Common myeloid progenitor, CD34-positive (primary cell): Measurements from ENCODE around the gene TENT5A.
A peak's percentile ranks its signal among the peaks of the same experiment; 100 is the strongest.
"Not testable (repeated sequence)": the region's sequence is repeated elsewhere in the genome, so short reads cannot be mapped to it uniquely, and the experiment has no call there.

Experiments used
- CTCF ChIA-PET: fragments of 350-600 bp; sonication (Branson Sonifier 250); formaldehyde crosslinking; loops from one replicate; lab custom pipeline; 2021; ENCODE audit warnings: antibody characterized with exemption; lab: Charles Lee
- POLR2A ChIA-PET: fragments of 350-600 bp; sonication (Branson Sonifier 250); formaldehyde crosslinking; loops from one replicate; lab custom pipeline; 2021; ENCODE audit warnings: antibody characterized with exemption; lab: Charles Lee
- DNase-seq, 3 donors: peaks; one replicate each; pipeline versions ENCODE4 v3.0.0 to v3.0.0-alpha.2; 2013
- H3K27ac ChIP-seq, 2 experiments: 1 replicate in 1 of 2; 2 replicates in 1 of 2; pipeline ENCODE4 v1.7.0; 2013; ENCODE audit warnings: inconsistent platforms in 2 of 2, low read length in 2 of 2, mild to moderate bottlenecking in 2 of 2, low read depth in 1 of 2, moderate library complexity in 1 of 2; ENCODE audit not compliant: severe bottlenecking in 2 of 2, insufficient read depth in 1 of 2, poor library complexity in 1 of 2
- H3K27me3 ChIP-seq, 5 experiments: replicated peaks in 2 of 5; 1 replicate in 3 of 5; 2 replicates in 2 of 5; pipeline versions ENCODE4 v1.6.1 to v1.7.0; 2013; ENCODE audit warnings: low read length in 4 of 5, mild to moderate bottlenecking in 2 of 5, moderate library complexity in 2 of 5, inconsistent platforms in 1 of 5; ENCODE audit not compliant: insufficient read depth in 5 of 5, control insufficient read depth in 4 of 5
- H3K36me3 ChIP-seq, 4 experiments: 1 replicate in 2 of 4; 2 replicates in 2 of 4; pipeline versions ENCODE4 v1.6.1 to v1.7.0; 2013; ENCODE audit warnings: low read length in 3 of 4, control low read depth in 1 of 4, mild to moderate bottlenecking in 1 of 4; ENCODE audit not compliant: control insufficient read depth in 4 of 4, insufficient read depth in 4 of 4
- H3K4me1 ChIP-seq, 4 experiments: 1 replicate in 3 of 4; 2 replicates in 1 of 4; pipeline versions ENCODE4 v1.6.1 to v1.7.1; 2013; ENCODE audit warnings: low read length in 3 of 4, mild to moderate bottlenecking in 3 of 4, control low read depth in 1 of 4, inconsistent platforms in 1 of 4, moderate library complexity in 1 of 4; ENCODE audit not compliant: control insufficient read depth in 4 of 4, insufficient read depth in 4 of 4; ENCODE audit errors: control extremely low read depth in 1 of 4
- H3K4me3 ChIP-seq, 7 experiments: 1 replicate in 4 of 7; 2 replicates in 3 of 7; pipeline versions ENCODE4 v1.5.1 to v1.7.0; 2013; ENCODE audit warnings: mild to moderate bottlenecking in 7 of 7, low read length in 6 of 7, moderate library complexity in 6 of 7, inconsistent platforms in 2 of 7, low read depth in 2 of 7, control low read depth in 1 of 7; ENCODE audit not compliant: insufficient read depth in 4 of 7, control insufficient read depth in 1 of 7; ENCODE audit errors: extremely low read depth in 1 of 7
- H3K9me3 ChIP-seq, 5 experiments: 1 replicate in 4 of 5; 2 replicates in 1 of 5; pipeline versions ENCODE4 v1.6.1 to v1.7.1; 2013; ENCODE audit warnings: low read length in 4 of 5, mild to moderate bottlenecking in 2 of 5, inconsistent platforms in 1 of 5, low read depth in 1 of 5, moderate library complexity in 1 of 5; ENCODE audit not compliant: control insufficient read depth in 4 of 5, insufficient read depth in 2 of 5; ENCODE audit errors: control extremely low read depth in 1 of 5
- WGBS: methylation state at CpG from one replicate; pipeline ENCODE4 v1.1.5; 2013; ENCODE audit not compliant: insufficient coverage; 5-methylcytosine and 5-hydroxymethylcytosine counted together

TENT5A gene

DNA sequence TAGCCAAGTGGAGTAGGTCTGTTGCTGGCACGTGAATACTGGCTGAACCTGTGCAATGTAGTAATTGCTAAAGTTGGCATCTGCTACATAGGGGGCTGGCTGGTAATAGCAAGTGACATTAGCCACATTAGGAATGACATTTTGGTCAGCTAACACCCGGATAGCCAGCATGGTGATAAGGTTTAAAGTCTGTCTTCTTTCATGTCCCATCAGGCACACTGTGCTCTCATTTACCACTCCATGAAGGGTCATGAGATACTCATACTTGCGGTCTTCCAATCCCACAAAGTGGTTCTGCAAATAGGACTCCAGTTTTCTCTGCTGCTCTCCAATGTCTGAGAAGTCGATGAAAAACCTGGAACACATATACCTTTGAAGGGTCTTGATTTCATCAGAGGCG is 2.8 kb downstream of the TENT5A start:
- WGBS, result 26% methylated on average over 5 of the region's 5 CpGs
- Histone ChIP-seq H3K4me3 (peak overlapping the region in 6 of 7 experiments; percentile 84 to 97 (median 91)), H3K27ac (peak overlapping the region in 1 of 2 experiments; percentile 67), H3K4me1 (peaks cover 31 to 71% (median 45%) of the 10 kb centered on the region in 4 experiments), H3K27me3 (no peaks in the 10 kb centered on the region), H3K9me3 (no peaks in the 10 kb centered on the region), H3K36me3 (peaks cover 6 to 36% (median 10%) of the 10 kb centered on the region in 4 experiments)
- ChIA-PET CTCF (interaction anchor here (1.1 kb wide), 1 partner anchor 15 kb away, joined by 3 read pairs; no protein-coding TSS in a partner anchor), POLR2A (no interaction called here)
- DNase-seq, result peak in 1 of 3 donors; percentile 27

DNA sequence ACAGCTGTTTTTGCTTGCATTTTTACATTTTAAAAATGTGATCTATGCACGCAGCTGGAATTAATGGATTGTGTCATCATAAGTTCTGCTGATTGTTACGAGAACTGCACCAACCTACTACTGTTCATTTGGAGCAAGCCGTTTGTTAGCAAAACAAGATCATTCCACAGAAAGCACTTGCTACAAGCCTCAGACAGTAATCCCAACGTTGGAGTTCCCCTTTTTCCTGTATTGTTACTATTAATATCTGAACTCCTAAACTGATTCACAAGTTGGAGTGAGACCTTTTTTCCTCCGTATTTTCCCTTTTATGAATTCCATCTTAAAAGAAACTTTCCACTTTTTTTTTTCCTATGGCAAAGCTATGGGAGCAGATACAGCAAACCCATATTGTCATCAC is 3.5 kb downstream of the TENT5A start:
- no peaks in the 10 kb centered on the region for H3K27me3 ChIP-seq
- ChIA-PET POLR2A (no interaction called here), CTCF (interaction anchor here (1.1 kb wide), 1 partner anchor 15 kb away, joined by 3 read pairs; no protein-coding TSS in a partner anchor)
- H3K9me3 ChIP-seq, result no peaks in the 10 kb centered on the region
- H3K4me1 ChIP-seq, result peaks cover 30 to 71% (median 47%) of the 10 kb centered on the region in 4 experiments
- H3K36me3 ChIP-seq, result peaks cover 6 to 36% (median 10%) of the 10 kb centered on the region in 4 experiments
- 24% methylated on average over 3 of the region's 5 CpGs for WGBS
- H3K27ac ChIP-seq, result no peak overlapping the region
- DNase-seq, result no peak
- H3K4me3 ChIP-seq, result peak overlapping the region in 6 of 7 experiments; percentile 16 to 97 (median 90)

DNA sequence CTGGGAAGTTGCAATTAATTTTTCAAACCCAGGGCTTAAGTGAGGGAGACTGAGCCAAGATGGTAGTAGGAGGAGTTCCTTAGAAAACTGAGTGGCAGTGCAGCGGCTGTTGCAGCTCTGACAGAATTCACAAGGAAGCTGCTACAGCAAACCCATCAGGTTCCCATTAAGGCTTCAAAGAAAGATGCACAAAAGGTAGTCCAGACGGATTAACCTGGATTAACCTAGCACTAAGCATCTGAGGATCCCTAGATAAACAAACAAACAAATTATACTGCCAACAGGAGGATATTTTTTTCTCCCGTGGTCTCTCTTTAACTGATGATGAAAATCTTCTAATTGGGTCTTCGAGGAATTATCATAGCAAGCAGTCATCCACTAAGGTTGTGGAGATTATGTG is 5.2 kb downstream of the TENT5A start:
- peaks cover 29 to 67% (median 48%) of the 10 kb centered on the region in 4 experiments for H3K4me1 ChIP-seq
- H3K4me3 ChIP-seq, result no peak overlapping the region
- CTCF ChIA-PET, result interaction anchor here (0.7 to 2.2 kb wide), 2 partner anchors 13 to 27 kb away, joined by 3 to 13 read pairs; no protein-coding TSS in a partner anchor
- H3K27me3 ChIP-seq, result no peaks in the 10 kb centered on the region
- POLR2A ChIA-PET, result no interaction called here
- DNase-seq, result no peak
- H3K9me3 ChIP-seq, result no peaks in the 10 kb centered on the region
- H3K27ac ChIP-seq, result no peak overlapping the region
- peaks cover 6 to 36% (median 10%) of the 10 kb centered on the region in 4 experiments for H3K36me3 ChIP-seq
- 100% methylated on average over 1 of the region's 4 CpGs for WGBS

DNA sequence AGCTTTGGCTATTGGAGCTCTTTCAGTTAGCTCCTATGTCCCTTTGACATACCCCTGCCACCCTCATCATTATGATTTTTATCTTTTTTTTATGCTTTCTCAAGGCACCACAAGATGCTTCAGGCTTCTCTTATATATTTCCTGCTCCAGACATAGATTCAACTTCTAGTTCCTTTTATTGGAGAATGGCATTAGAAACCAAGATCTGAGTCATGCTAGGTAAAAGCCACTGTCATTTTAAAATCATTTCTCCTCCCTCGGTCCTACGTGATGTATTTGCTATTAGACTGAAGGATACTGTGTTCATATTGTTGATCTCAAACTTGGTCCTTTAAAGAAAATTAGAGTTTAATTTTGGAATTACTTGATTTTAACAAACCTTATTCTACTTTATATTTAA is 8.3 kb downstream of the TENT5A start:
- Histone ChIP-seq H3K27me3 (no peaks in the 10 kb centered on the region), H3K4me1 (peaks cover 17 to 45% (median 30%) of the 10 kb centered on the region in 4 experiments), H3K36me3 (peaks cover 3 to 26% (median 10%) of the 10 kb centered on the region in 4 experiments), H3K4me3 (no peak overlapping the region), H3K27ac (no peak overlapping the region), H3K9me3 (no peaks in the 10 kb centered on the region)
- ChIA-PET POLR2A (interaction anchor here (0.6 kb wide), 1 partner anchor 888 kb away, joined by 3 read pairs; no protein-coding TSS in a partner anchor), CTCF (interaction anchor here (0.9 to 2.1 kb wide), 5 partner anchors 8 to 232 kb away, joined by 3 to 7 read pairs (median 3); partner anchors contain the start of gene TENT5A)
- peak in 2 of 3 donors; percentile 79 to 83 for DNase-seq
- WGBS, result no CpG with 5 or more reads among the region's 2 CpGs

DNA sequence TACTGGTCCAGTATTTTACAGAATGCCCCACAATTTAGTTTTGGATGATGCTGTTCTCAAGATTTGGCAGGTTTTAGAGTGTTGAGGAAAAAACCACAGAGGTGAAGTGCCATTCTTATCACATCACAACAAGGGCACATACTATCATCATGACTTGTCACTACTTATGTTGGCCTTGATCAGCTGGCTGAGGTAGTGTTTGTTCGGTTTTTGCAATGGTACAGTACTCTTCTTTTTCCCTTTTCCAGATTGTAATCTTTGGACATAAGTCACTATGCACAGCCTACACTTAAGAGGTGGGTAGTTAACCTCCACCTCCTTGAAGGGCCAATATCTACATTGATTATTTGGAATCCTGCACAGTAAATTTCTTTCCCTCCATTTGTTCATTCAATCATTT is 8.8 kb downstream of the TENT5A start:
- ChIA-PET POLR2A (interaction anchor here (0.6 kb wide), 2 partner anchors 9 to 887 kb away, joined by 3 read pairs; no protein-coding TSS in a partner anchor), CTCF (interaction anchor here (0.9 to 2.1 kb wide), 7 partner anchors 8 to 233 kb away, joined by 3 to 7 read pairs (median 3); partner anchors contain the start of gene TENT5A)
- no peak overlapping the region for H3K27ac ChIP-seq
- H3K36me3 ChIP-seq, result peaks cover 3 to 22% (median 10%) of the 10 kb centered on the region in 4 experiments
- H3K4me1 ChIP-seq, result peaks cover 13 to 41% (median 25%) of the 10 kb centered on the region in 4 experiments
- WGBS, result 88% methylated on average over 1 of the region's 1 CpG
- H3K9me3 ChIP-seq, result no peaks in the 10 kb centered on the region
- DNase-seq, result no peak
- H3K27me3 ChIP-seq, result no peaks in the 10 kb centered on the region
- H3K4me3 ChIP-seq, result no peak overlapping the region

DNA sequence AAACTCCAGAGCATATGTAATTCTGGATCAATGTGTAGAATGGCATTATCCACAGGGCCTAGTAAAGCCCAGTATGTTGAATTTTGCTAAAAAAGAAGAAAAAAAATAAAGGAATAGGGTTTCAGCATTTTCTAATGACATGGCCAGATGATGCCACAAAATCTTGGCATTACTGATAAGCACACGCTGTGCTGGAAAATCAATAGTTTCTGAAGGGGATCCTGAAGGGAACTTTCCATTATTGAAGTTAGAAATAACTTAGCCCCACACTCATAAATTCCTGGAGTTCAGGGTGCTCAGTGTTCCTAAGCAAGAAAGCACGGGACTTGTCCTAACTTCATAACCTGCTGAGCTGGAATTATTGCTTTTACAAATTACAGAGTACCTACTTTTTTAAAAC is 10.8 kb downstream of the TENT5A start:
- Histone ChIP-seq H3K9me3 (no peaks in the 10 kb centered on the region), H3K27ac (no peak overlapping the region), H3K4me3 (no peak overlapping the region), H3K27me3 (no peaks in the 10 kb centered on the region), H3K36me3 (peaks cover 0 to 9% (median 4%) of the 10 kb centered on the region in 4 experiments), H3K4me1 (peaks cover 13 to 31% (median 18%) of the 10 kb centered on the region in 4 experiments)
- DNase-seq, result no peak
- CTCF ChIA-PET, result no interaction called here
- 100% methylated on average over 1 of the region's 2 CpGs for WGBS
- POLR2A ChIA-PET, result no interaction called here

DNA sequence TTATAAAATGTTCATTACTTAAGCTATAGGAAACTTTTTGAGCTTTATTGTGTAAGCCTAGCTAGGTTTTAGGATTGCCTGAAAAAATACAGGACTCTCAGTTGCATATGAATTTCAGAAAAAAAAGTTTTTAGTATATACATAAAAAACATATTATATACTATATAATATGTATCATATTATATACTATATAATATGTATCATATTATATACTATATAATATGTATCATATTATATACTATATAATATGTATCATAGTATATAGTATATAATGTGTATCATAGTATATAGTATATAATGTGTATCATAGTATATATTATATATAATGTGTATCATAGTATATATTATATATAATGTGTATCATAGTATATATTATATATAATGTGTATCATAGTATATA is 11.9 kb downstream of the TENT5A start:
- H3K4me3 ChIP-seq, H3K27me3 ChIP-seq, H3K9me3 ChIP-seq, DNase-seq, H3K36me3 ChIP-seq, H3K27ac ChIP-seq, POLR2A ChIA-PET: not testable (repeated sequence)
- CTCF ChIA-PET, result interaction anchor here (0.7 to 1.3 kb wide), 3 partner anchors 11 to 265 kb away, joined by 3 to 6 read pairs (median 3); partner anchors contain the start of gene TENT5A
- H3K4me1 ChIP-seq, result peaks cover 10 to 20% (median 18%) of the 10 kb centered on the region in 4 experiments
